ENCODE data around the gene LGMN.

The LGMN gene

DNA sequence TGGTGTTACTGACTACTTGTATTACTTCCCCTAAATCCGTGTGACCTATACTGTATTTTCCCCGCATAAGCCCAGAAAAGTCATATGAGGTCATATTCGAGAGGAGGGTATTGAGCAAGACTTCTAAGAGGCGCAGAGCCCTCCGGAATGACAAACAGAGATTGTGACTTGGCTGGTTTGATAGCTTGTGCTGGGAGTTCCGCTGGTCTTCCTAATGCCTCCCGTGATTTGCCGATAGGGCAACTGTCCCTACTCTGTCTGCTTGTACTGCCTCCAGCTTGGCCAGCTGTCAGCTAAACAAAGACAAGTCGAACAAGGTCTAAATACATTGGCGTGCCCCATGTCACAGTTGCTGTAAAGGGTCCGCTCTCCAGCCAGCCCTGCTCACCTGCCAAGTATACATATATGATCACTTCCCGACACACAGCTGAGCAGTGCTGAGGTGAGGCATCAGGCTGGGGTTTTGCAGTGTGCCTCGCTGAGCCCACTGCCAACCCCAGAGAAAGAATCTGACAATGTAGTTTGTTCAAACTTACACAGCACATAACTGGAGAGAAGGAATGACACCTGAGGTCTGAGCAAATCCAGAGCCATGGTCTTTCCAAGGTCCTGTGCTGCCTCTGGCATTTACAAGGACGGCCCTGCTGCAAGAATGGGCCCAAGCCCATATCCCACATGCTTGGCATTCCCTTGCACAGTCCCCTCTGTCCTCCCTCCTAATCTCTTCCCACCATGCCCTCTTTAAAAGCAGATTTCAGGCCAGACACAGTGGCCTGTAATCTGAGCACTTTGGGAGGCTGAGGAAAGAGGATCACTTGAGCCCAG, 23.7 kb downstream of the LGMN start:
- no peak for DNase-seq

DNA sequence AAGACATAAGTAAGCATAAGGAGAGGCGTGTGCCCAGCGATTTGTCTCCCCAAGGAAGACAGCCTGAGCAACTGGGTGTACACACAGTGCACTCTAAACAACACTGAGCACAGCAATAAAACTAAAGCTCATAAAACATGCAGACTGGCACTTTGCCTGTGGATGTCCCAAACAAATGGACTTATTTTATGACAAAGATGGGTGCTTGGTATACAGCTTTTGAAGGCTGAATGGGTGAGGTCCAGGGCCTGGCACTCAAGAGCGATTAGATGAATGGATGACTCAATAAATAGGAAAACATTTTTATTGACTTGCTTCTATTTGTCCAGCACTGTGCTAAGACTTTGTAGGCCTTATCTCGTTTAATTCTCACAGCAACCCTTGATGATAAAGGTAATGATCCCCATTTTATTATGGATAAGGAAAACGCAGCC, 28.5 kb downstream of the LGMN start:
- DNase-seq, result no peak

DNA sequence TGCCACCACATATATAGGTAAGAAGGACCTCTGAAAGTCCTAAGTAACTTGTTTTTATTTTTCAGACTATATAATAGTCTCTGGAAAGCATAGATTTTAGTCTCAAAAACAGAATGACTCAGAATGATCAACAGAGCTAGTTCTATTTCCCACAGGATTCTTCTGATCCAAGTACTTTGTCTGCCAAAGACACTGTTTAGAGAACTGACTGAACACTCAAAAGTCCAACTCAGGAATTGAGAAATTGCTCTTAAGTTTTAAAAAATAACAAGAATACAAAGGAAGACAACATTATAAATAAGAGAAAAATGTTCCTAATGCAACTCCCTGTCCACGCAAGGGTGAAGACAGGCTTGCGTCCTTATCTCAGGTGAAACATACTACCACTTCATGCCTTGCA, 29.0 kb downstream of the LGMN start:
- no peak for DNase-seq

DNA sequence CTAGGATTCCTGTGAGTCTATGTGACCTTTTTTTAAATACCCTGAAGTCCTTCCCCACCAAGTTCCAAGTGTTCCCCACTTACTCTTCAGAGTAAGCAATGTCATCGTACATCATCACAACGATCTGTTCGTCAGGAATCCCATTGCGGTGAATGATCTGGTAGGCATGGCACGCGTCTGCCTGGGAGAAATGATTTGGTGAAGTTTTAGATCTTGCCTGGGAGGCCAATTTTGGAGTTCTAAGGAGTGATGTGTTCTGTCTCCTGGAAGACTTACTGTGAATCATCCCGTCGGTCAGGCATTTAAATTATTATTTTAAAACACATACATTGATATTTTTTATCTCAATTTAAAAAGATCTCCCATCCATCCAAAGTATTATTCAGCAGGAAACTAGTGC, 29.8 kb downstream of the LGMN start:
- DNase-seq, result no peak

DNA sequence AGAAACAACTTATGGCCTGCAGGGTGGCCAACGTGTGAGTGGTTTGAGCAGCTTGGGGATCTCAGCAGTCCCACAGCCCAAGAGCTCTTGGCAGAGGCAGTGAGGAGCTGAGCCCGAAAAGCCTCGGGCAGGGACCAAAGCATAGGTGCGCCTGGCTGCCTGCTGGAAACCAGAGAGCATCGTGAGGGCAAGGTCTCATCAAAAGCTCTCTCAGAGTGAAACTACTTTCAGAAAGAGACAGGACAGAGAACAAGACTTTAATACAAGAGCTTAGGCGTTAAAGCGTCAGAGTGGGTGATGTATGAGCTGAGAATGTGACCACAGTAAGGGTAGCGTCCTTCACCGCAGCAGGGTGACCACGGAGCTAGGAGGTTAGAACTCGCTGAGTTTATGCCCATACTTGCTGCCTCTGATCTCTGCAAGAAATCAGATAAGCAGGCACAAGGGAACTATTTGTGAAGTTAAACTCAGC, 30.8 kb downstream of the LGMN start:
- no peak for DNase-seq

DNA sequence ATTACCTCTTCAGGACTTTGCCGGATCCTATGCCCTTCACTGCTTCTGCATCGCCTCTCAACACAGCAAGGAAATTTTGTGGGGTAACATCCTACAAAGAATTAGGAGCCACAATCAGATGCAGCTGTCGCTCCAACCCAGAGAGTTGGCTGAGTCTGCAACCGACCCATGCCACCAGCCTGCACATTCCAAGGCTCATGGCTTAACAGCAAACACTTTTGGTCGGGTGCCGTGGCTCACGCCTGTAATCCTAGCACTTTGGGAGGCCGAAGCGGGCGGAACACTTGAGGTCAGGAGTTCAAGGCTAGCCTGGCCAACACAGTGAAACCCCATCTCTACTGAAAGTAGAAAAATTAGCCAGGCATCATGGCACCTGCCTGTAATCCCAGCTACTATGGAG, 32.3 kb downstream of the LGMN start:
- DNase-seq, result no peak

DNA sequence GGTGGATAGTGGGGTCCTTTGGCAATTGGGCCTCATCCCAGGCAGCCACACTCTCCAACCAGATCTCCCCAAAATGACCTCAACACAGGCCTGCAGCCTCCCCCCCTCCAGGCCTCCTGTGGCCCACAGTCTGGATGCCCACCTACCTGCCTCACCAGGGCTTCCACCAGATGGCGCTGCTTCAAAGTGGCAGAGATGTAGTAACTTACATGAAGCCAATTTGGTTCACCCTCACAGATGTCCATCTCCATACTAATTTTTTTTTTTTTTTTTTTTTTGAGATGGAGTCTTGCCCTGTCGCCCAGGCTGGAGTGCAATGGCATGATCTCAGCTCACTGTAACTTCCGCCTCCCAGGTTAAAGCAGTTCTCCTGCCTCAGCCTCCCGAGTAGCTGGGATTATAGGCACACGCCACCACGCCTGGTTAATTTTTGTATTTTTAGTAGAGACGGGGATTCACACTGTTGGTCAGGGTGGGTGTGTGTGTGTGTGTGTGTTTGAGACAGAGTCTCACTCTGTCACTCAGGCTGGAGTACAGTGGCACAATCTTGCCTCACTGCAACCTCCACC, 33.6 kb downstream of the LGMN start:
- DNase-seq, result peak; percentile 69

DNA sequence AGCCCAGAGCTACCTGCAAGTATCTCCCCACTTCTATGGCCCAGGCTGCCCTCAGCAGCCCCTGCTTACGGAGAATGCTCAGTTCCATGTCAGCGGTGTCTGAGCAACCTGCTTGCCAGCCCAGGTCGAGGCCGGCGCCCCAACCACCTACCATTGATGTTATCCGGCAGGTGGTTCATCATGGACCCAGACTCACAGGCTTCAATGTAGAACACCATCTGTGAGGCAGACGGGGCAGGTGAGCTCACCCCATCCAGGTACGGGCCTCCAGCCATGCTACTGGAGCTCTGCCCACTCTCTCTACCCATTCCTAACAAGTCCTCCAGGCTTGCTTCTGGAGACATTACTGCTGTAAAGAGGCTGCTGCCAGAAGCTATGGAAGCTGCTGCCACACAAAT, 35.8 kb downstream of the LGMN start:
- no peak for DNase-seq

DNA sequence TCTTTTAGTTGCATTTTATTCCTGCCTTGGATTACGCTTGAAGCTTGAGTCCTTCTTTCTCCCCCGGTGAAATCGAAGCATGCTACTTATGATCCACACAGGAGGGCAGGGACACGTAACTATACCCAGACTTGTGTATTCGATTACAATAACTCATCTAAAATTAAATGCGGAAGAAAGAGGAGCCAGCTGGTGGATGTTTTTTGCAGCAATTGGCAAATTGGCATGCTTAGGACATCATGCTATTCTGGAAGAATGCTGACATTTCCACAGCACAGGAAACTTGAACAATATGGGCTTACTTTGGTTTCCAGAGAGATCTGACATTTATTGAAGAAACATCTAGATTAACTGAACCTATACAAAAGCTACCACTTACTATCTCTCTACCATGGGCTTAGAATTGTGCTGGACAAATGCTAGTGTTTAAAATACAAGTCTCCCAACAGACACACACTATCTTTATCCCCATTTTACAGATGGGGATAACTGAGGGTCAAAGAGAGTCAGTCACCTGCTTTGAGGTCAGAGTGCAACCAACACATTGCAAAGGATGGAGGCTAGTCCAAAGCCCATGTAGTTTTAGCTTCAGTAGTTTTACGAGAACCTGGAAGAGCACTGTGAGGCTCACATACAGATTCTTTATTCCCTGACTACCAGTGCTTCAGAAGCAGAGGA, 36.3 kb downstream of the LGMN start:
- no peak for DNase-seq

DNA sequence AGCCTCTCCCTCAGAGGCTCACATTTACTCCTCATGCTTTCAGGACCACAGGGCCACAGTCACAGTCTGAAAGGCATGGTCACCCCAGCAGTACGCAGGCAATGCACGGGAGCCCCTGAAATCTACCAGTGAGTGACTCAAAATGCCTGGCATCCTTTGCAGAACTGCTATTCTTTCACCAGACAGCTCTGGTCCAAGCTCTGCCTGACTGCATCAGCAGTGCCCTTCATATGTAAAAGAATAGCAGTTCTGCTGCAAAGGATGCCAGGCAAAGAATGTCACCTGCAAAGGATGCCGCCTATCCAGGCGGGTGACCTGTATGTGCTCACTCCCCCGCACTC, 38.5 kb downstream of the LGMN start:
- no peak for DNase-seq

DNA sequence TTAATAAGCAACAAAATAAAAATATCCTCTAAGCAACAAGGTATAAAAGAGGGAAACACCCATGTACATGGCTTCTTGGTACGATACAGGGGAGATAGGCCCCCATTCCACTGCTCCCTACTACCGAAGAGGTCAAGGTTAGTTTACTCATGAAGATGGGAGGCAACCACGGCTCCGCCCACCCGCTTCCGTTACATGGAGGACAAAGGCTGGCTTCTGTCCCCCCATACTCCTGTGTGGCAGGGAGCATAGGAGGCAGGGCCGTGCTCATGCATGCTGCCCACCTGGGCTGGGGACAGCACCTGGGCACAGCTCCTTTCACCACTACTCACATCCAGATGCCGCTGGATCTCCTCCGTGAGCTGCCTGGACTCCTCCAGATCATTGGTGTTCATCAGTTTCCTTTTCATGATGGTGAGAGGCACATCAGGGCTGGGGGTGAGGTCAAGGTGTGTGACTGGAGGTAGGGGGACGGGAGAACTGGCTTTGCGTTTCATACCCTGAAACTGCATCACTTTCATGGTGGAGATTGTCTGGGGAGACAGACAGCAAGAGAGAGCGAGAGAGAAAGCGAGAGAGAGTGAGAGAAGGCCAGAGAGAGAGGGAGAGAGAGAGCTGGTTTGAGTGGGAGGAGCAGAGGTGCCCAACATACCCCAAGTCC, 39.0 kb downstream of the LGMN start:
- DNase-seq, result no peak

DNA sequence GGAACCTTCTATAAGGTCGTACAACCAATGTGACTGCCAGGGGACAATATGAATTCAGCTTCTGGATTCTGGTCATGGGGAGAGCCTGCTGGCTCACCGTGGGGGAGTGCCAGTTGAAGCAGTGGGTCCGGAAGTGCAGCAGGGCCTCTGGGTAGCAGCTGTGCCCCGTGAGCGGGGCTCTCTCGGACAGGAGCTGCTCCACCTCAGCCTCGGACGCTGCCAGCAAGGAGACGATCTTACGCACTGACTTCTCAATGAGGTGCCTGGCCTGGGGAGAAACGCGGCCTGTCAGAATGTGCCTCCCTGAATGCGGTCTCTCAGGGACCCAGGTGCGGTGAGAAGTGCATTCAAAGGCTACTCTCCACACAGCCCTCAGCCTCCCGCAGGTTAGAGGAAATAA, 42.0 kb downstream of the LGMN start:
- no peak for DNase-seq

DNA sequence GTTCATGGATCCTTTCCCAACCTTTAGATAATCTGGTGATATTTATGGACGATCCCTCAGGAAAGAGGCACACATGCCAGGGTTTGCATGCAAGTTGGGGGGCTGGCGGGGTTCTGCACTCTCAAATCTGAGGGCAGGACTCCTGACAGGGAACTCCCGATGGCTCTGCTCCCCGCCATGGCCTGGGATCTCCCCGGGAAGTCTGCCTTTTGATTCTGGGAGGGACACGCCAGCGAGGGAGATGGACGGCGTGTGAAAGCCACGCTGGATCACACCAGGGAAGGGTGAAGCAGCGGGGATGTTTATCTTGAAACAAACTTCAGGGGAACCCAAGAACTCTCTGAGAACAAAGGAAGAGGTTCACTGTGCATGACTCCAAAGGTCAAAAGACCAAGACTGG, 43.6 kb downstream of the LGMN start:
- no peak for DNase-seq

DNA sequence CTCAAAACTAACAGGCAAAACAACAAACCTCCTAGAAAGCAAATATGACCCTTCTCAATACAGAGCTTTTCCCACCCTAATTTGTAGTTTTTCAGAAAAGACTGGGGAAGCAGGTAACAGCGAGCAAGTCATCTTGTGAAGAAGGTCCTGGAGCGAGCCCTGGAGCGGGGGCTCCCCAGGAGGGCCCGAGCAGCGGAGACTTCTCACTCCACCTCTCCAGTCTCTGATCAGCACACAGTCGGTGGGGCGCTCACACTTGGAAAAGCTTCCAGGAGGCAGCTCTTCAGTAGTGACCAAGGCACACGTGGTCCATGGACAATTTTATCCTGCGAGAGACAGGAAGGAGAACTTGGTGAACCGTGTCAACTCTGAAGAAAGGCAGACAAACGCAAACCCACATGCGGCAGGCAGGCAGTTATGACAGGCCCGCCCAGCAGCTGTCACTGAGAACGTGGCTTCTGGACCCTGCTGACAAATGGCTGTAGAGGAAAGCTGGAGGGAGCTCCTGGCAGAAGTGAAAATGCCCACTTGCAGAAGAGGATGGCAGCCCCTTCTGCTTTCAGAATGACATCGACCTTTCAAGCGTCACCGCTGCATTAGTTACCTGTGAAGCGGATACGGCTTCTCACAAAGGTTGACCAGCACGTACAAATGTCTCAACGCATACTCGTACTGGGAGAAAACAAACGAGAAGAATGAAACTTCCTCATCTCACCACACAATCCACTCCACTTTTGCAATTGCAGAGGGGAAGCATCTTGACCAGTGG, 44.2 kb downstream of the LGMN start:
- peak; percentile 8 for DNase-seq

DNA sequence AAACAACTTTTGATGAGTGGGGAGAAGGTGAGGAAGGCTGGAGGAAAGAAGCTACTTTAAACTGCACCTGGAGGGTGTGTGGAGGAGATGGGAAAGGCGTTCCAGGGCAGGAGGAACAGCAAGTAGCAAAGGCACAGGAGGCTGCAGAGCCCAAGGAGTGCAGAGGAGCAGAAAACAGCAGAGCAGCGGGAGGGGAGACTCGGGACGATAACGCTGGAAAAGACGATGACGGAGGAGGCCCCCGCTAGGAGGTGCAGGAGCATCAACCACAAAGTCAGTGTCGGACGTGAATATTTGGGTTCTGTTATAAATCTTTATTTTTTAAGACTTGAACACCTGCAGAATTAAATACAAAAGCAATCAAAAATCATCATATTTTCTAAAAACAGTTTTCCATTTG, 44.9 kb downstream of the LGMN start:
- no peak for DNase-seq

DNA sequence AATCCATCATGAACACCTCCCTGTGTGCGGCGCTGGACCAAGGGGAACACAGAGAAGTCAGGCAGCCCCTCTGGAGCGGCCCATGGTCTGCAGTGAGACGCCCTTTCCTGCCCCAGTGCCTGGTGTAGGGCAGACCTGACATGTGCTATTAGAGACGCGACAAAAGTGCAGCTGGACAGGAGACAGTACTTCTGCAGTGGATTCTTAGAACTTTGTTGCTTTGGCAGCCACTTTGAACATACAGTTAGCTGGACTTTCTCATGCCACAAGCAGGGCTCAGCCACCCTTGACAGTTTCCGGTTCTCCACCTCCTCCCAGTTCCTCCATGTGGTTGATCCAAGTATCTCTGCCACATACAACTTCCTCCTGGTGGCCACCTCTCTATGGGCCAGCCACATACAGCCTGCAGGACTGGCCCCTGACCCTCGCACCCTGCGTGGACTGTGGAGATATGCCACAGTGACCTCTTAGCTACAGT, 45.9 kb downstream of the LGMN start:
- no peak for DNase-seq

DNA sequence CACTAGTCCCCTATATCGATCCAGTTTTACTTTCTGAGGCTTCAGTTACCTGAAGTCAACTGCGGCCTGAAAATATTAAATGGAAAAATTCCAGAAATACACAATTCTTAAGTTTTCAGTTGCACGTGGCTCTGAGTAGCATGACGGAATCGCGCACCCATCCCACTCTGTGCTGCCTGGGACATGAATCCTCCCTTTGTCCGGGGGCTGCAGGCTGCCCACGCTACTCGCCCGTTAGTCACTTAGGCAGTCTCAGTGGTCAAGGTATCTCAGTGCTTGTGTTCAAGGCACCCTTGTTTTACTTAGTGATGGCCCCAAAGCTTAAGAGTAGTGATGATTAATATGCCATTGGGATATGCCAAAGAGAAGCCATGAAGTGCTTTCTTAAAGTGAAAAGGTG, 46.6 kb downstream of the LGMN start:
- DNase-seq, result no peak

DNA sequence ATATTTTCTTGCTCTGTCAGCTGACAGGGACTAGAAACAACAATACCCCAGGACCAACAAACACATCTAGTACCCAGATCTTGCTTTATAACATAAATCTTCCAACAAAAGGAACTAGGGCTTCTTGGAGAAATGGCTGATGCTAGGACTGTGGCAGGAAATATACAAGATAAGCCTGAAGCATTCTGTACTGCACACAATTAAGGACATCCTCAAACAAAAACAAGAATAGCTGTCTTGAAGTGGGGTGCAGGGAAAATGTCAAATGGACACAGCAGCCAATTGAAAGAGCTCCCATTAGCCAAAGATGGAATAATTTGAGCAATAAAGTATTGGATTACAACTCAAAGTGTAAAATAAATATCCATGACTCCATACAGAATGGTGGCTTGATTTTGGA, 50.0 kb downstream of the LGMN start:
- DNase-seq, result no peak

DNA sequence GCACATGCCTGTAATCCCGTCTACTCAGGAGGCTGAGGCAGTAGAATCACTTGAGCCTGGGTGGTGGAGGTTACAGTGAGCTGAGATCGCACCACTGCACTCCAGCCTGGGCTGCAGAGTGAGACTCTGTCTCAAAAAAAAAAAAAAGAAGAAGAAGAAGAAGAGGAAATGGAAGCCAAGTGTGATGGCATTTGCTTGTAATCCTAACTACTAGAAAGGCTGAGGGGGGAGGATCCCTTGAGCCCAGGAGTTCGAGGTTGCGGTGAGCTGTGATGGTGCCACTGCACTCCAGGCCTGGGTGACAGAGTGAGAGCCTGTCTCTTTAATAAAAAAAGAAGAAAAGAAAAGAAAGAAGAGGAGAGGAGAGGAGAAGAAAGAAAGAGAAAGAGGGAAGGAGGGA, 52.1 kb downstream of the LGMN start:
- DNase-seq, result no peak

DNA sequence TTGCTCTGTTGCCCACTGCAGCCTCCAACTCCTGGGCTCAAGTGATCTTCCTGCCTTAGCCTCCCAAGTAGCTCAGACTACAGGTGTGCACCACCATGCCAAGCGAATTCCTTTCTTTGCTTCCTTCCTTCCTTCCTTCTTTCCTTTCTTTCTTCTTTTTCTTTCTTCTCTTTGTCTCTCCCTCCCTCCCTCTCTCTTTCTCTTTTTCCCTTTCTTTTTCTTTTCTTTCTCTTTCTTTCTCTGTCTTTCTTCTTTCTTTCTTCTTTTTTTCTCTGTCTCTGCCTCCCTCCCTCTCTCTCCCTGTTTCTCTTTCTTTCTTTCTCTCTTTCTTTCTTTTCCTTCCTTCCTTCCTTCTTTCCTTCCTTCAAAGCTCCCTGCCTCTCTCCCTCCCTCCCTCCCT, 52.9 kb downstream of the LGMN start:
- no peak for DNase-seq

DNA sequence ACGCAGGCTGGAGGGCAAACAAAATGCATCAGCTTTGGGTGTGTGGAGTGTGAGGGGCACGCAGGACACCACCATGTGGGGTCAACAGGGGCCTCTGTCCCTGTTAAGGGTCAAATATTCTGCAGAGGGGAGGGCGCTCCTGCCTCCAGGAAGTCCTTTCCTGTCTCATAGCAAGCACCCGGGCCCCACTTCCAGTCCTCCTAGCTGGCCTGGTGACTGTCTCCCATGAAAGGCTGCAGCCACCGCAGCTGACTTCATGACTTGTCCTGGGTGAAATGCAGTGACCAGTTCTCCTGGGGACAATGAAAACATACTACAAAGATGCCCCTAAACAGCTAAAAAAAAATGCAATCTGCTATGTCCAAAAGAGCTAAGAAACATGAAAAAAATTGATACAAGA, 53.6 kb downstream of the LGMN start:
- DNase-seq, result no peak

DNA sequence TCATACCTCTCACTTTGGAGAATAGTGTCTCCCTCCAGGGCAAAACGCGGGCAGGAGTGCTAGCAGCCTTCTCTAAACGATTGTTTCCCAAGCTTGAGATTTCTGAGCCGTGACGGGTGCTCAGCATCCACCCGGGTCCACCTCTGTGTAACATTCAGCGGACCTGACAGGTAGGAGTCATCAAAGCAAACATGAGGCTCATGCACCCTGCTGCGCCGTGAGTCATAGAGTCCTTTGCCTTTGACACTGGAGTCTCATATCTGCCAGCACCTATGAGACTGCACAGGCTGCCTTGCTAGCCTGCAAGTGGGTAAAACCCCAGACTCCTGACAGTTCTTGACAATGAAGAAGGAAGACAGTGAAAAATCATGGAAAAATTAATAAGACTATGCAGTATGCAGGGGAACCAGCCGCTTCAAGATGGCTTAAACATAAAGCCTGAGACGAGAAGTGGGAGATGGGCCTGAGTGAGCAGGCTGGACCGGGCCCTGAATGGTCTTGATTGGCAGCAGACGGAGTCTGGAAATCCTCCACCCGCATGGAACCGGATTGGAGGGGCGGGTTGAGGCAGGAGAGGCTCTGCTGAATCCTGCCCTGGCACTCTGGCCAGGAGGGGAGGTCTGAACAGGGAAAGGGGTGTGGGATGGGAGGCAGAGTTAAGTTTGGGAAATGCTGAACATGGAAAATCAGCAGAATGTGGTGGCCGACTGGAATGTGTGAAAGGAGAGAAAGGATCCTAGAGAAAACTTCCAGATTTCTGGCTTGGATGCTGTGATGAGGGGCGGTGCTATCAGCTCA, 54.2 kb downstream of the LGMN start:
- DNase-seq, result no peak
